ENCODE data around the gene GMEB2. TPM values are rescaled to one million over a fixed set of nuclear protein-coding genes. Genes with fewer than 3 reads are reported as not detected.
A peak's percentile ranks its signal among the peaks of the same experiment; 100 is the strongest.
"Not testable (repeated sequence)": the region's sequence is repeated elsewhere in the genome, so short reads cannot be mapped to it uniquely, and the experiment has no call there.

Gene GMEB2
- total RNA-seq, 3 donors from 2014 or later (not counting 1 experiment from before 2014, with no cell fraction given): 11.7 to 15.1 (median 14.6) TPM

- no peaks in the 10 kb centered on the region for H3K9me3 ChIP-seq (ENCODE audit: control insufficient read depth, insufficient read depth, low read length)
- peaks cover 7% of the 10 kb centered on the region for H3K4me1 ChIP-seq (ENCODE audit: control insufficient read depth, insufficient read depth, low read length)
- no peak overlapping the region for H3K27ac ChIP-seq (ENCODE audit: low read length)
- Mint-ChIP-seq H3K4me1 (peaks cover 16% of the 10 kb centered on the region in 2 donors), H3K27ac (no peak overlapping the region), H3K9me3 (no peaks in the 10 kb centered on the region), H3K27me3 (ENCODE audit: low read depth in 2 of 2) (no peaks in the 10 kb centered on the region), H3K4me3 (no peak overlapping the region), H3K36me3 (no peaks in the 10 kb centered on the region)
- H3K27me3 ChIP-seq (ENCODE audit: control insufficient read depth, insufficient read depth, low read length): no peaks in the 10 kb centered on the region
- ATAC-seq (no peak), DNase-seq (no peak)
- 93% methylated on average over 8 of the region's 8 CpGs for WGBS (ENCODE audit: insufficient coverage)
- TF ChIP-seq CTCF (IDR thresholded peaks at IDR 0.05): no peak
- peaks cover 32% of the 10 kb centered on the region for H3K36me3 ChIP-seq (ENCODE audit: control insufficient read depth, insufficient read depth, low read length)
- intact Hi-C loops (cut with micrococcal nuclease): no loop called here
- H3K4me3 ChIP-seq (ENCODE audit: low read length): no peak overlapping the region
Observed at GRCh38 chr20:63617876-63618265, 9.0 kb downstream of the GMEB2 start.

- Mint-ChIP-seq H3K9me3 (no peaks in the 10 kb centered on the region), H3K4me1 (peaks cover 13 to 22% of the 10 kb centered on the region in 2 donors), H3K27me3 (ENCODE audit: low read depth in 2 of 2) (no peaks in the 10 kb centered on the region), H3K4me3 (no peak overlapping the region), H3K27ac (no peak overlapping the region), H3K36me3 (no peaks in the 10 kb centered on the region)
- H3K27ac ChIP-seq (ENCODE audit: low read length): no peak overlapping the region
- intact Hi-C loops (cut with micrococcal nuclease): no loop called here
- H3K36me3 ChIP-seq (ENCODE audit: control insufficient read depth, insufficient read depth, low read length): peaks cover 33% of the 10 kb centered on the region
- no peaks in the 10 kb centered on the region for H3K27me3 ChIP-seq (ENCODE audit: control insufficient read depth, insufficient read depth, low read length)
- no peak for TF ChIP-seq CTCF (IDR thresholded peaks at IDR 0.05)
- 97% methylated on average over 40 of the region's 41 CpGs for WGBS (ENCODE audit: insufficient coverage)
- DNase-seq (no peak), ATAC-seq (no peak)
- H3K9me3 ChIP-seq (ENCODE audit: control insufficient read depth, insufficient read depth, low read length): no peaks in the 10 kb centered on the region
- H3K4me1 ChIP-seq (ENCODE audit: control insufficient read depth, insufficient read depth, low read length): peaks cover 13% of the 10 kb centered on the region
- no peak overlapping the region for H3K4me3 ChIP-seq (ENCODE audit: low read length)
Observed at GRCh38 chr20:63617092-63617875, 9.6 kb downstream of the GMEB2 start.

- peaks cover 11 to 15% of the 10 kb centered on the region in 2 donors for H3K4me1 Mint-ChIP-seq
- H3K27me3 Mint-ChIP-seq (ENCODE audit: low read depth in 2 of 2); H3K36me3 Mint-ChIP-seq; H3K27ac Mint-ChIP-seq; H3K4me3 ChIP-seq (ENCODE audit: low read length); DNase-seq; H3K4me3 Mint-ChIP-seq; H3K27me3 ChIP-seq (ENCODE audit: control insufficient read depth, insufficient read depth, low read length); intact Hi-C loops (cut with micrococcal nuclease); H3K9me3 Mint-ChIP-seq; ATAC-seq; H3K27ac ChIP-seq (ENCODE audit: low read length); H3K9me3 ChIP-seq (ENCODE audit: control insufficient read depth, insufficient read depth, low read length): not testable (repeated sequence)
- TF ChIP-seq CTCF (IDR thresholded peaks at IDR 0.05): peak; percentile 15
- H3K4me1 ChIP-seq (ENCODE audit: control insufficient read depth, insufficient read depth, low read length): peaks cover 22% of the 10 kb centered on the region
- peaks cover 30% of the 10 kb centered on the region for H3K36me3 ChIP-seq (ENCODE audit: control insufficient read depth, insufficient read depth, low read length)
- WGBS (ENCODE audit: insufficient coverage): 88% methylated on average over 14 of the region's 18 CpGs
Observed at GRCh38 chr20:63613863-63614594, 12.9 kb downstream of the GMEB2 start.

Measured in natural killer cell (primary cell).